ENCODE measurements around the gene CEACAM19.

The CEACAM19 gene

GRCh38 chr19:44722131-44723121 lies 51.1 kb downstream of the CEACAM19 start:
- DNase-seq = peak in 2 of 56 donors; percentile 6 to 13

DNA sequence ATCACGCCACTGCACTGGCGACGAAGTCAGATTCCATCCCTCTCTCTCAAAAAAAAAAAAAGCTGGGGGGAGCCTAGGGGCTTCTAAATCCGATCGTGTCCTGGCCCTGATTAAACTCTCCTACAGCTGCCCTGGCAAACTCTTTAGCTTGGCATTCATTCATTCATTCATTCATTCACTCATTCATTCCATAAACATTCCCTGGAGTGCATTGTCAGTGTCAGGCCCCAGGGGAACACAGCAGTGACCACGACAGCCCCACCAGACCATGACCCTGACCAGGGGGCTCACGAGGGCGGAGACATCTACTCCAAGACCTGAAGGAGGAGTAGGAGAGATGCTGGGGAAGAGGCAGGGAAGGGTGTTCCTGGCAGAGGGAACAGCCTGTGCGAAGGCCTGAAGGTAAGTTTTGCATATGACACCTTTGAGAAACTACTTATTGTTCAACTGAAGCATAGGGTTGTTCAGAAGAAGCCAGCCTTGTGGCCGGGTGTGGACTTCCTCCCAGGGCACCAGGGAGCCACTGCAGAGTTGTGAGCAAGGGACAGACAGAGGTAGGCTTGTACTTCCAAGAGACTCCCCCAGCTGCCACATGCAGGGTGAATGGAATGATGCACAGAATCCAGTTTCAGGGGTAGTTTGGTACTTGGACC lies 52.1 kb downstream of the CEACAM19 start:
- DNase-seq = no peak

- peak in 50 of 56 donors; percentile 4 to 78 (median 44) for DNase-seq
Observed at GRCh38 chr19:44723952-44724319, 52.7 kb downstream of the CEACAM19 start.

GRCh38 chr19:44725251-44725650 lies 54.0 kb downstream of the CEACAM19 start:
- no peak for DNase-seq

GRCh38 chr19:44725684-44726083 lies 54.4 kb downstream of the CEACAM19 start:
- DNase-seq = no peak

- no peak for DNase-seq
Observed at GRCh38 chr19:44726465-44726864, 55.2 kb downstream of the CEACAM19 start.

GRCh38 chr19:44728178-44728577 lies 56.9 kb downstream of the CEACAM19 start:
- no peak for DNase-seq

DNA sequence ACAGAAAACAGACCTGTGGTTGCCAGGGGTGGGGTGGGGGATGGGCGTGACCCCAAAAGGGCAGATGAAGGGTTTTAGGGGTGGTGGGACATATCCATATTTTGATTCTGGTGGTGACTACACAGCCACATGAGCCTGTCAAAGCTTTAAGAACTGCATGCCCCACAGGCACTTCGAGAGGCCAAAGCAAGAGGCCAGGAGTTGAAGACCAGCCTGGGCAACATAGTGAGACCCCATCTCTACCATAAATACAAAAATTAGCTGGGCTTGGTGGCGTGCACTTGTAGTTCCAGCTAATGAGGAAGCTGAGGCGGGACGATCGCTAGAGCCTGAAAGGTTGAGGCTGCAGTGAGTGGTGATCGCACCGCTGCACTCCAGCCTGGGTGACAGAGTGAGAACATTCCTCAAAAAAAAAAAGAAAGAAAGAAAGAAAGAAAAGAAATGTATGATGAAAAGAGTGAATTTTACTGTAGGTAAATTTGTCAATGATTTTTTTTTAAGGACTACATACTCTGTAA lies 58.3 kb downstream of the CEACAM19 start:
- no peak for DNase-seq

- no peak for DNase-seq
Observed at GRCh38 chr19:44731081-44731480, 59.8 kb downstream of the CEACAM19 start.

DNA sequence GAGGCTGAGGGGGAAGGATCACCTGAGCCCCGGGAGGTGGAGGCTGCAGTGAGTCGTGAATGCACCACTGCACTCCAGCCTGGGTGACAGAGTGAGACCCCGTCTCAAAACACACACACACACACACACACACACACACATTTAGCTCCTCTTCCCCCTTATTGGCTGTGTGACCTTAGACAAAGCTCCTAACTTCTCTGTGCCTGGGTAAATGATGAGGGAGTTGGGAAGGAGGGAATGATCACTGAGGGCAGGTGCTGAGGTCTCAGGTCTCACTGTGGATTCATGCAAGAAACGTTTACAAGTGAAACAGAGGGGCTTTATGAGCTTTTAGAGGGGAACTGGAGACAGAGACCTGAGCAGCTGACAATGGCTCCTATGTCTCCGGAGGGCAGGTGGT lies 60.3 kb downstream of the CEACAM19 start:
- DNase-seq = no peak

DNA sequence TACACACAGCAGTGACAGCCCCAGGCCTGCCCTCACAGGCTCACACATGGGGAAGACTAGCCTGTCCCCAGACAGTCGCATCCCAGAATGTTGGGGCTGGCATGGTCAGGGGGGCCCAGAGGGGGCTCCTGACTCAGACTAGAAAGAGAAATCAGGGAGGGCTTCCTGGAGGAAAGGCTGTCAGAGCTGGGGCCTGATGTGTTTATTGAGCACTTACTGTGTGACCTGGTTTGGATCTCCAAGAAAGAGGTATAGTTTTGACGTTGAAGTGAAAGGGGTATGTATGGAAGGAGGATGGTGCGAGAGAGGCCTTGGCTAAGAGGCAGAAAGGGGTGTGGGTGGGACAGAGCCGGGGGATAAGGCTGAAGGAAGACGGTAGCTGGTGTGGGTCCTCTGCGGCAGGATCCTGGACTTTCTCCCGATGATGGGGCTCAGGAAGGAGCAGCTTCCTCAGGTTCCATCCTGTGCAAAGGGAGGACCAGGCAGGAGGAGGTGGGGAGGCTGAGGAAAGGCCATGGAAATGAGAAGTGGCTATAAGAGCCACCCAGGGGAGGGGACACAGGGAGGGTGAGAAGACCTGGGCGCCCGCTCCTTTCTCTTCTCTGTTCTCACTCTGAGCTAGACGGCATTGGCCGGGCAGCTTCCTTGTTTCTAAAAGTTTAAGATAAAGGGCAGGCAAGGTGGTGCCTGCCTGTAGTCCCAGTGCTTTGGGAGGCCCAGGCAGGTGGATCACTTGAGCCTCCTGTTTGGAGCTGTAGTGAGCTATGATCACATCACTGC lies 61.1 kb downstream of the CEACAM19 start:
- DNase-seq = no peak
